ENCODE data around the gene GGCX. TPM values are rescaled to one million over a fixed set of nuclear protein-coding genes. Genes with fewer than 3 reads are reported as not detected.

GGCX gene
- total and polyA plus RNA-seq, 2 of the 13 experiments (the other 11 are each of a cell fraction or from before 2014, with no cell fraction given) = 72.5 to 103 TPM

DNA sequence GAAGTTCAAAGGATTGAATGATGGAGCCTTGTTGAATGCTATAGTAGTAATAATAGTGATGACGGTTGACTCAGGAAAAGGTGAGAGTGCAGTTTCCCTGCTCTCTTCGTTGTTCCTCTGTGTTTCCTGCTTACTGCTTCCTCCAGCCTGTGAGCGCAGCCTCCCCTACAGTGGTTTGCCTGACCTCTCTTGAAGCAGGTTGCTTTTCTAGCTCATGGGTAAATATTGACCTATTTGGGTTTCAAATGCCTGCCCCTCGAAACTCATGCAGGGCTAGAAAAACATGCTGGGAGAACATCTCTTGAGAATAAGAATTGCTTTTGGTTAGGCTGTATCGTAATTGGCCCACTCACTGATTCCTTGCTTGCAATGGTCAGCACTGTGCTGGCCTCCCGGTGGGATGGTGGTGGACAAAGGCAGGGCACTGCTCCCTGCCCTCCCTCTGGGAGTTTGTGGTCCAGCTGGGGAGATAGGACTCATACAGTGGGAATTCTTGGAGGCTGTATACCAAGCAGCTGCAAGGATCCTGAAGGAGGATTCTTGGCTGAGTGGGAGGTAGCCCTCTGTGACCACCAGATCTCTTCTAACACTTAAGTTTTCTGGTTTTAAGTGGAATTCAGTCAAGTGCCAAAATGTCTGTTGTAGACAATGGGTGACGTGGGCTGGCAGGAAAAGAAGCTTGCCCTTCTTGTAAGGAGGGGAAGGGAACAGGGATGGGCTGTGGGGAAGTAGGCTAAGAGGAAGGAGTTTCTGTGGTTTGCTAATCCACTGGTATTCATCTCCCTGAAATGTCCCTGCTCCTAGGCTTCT lies 28.9 kb upstream of the GGCX start:
- FAIRE-seq (peak; percentile 73), DNase-seq (ENCODE audit: low spot score) (peak; percentile 82), ATAC-seq (peak; percentile 56)
- 0 out of 2 replicates have a peak overlapping the region, but pooled peaks have one; percentile 18 for H3K9ac ChIP-seq (ENCODE audit: insufficient read depth, low read depth, low read length)
- H3K4me2 ChIP-seq (ENCODE audit: low read depth, low read length) = peak overlapping the region; percentile 65
- no TSS peak for BruUV-seq (replicated peaks)
- no peak overlapping the region for H2AFZ ChIP-seq (ENCODE audit: low read length)
- no peaks in the 10 kb centered on the region for H3K36me3 ChIP-seq (replicated peaks in 1 of 2; ENCODE audit: control insufficient read depth in 1 of 2, insufficient read depth in 2 of 2, low read length in 2 of 2)
- H3K4me3 ChIP-seq (replicated peaks in 1 of 3; ENCODE audit: insufficient read depth in 1 of 3, low read depth in 2 of 3, low read length in 3 of 3) = peak overlapping the region in 1 of 3 experiments; percentile 29; a peak in 2 of 6 replicates
- ChIA-PET POLR2A (interaction anchor here (1.0 to 25.9 kb wide), 7 partner anchors 11 to 171 kb away, joined by 3 to 795 read pairs (median 12); partner anchors contain the start of genes C2orf68, GGCX, MAT2A and RNF181), CTCF (ENCODE audit: low intra/inter-chr PET ratio, low total read pairs) (no interaction called here)
- H3K79me2 ChIP-seq (ENCODE audit: insufficient read depth, low read length) = no peaks in the 10 kb centered on the region
- H3K9me3 ChIP-seq (ENCODE audit: low read length) = no peaks in the 10 kb centered on the region
- 15% methylated on average over 7 of the region's 7 CpGs for WGBS (ENCODE audit: low lambda C conversion rate)
- H3K27ac ChIP-seq (ENCODE audit: extremely low read length, insufficient read depth, low read length) = no peak overlapping the region
- peaks cover 95% of the 10 kb centered on the region for H3K4me1 ChIP-seq (ENCODE audit: insufficient read depth, low read length)
- H3K27me3 ChIP-seq (ENCODE audit: control insufficient read depth in 1 of 2, insufficient read depth in 2 of 2, low read length in 2 of 2) = no peaks in the 10 kb centered on the region
- H4K20me1 ChIP-seq (ENCODE audit: insufficient read depth, low read length) = no peaks in the 10 kb centered on the region
- intact Hi-C loops (cut with micrococcal nuclease; ENCODE audit: unreplicated experiment) = no loop called here
- in situ Hi-C loops (cut with HindIII; ENCODE audit: extremely low pct_ligation_motif_present, low pct_unique_long_range_greater_than_20kb) = no loop called here
- peak; percentile 66; the same call in 1 of the 2 replicates for TF ChIP-seq NR2C2 (CRISPR knock-in tag; IDR thresholded peaks at IDR 0.05; ENCODE audit: borderline replicate concordance)
- TF ChIP-seq ZNF207 (IDR thresholded peaks at IDR 0.05; ENCODE audit: borderline replicate concordance) = no peak
- no peak for TF ChIP-seq NFATC3 (CRISPR knock-in tag; IDR thresholded peaks at IDR 0.05)
- TF ChIP-seq ZNF205 (CRISPR knock-in tag; IDR thresholded peaks at IDR 0.05) = no peak; the same call in 1 of the 2 replicates
- TF ChIP-seq KAT2B (IDR thresholded peaks at IDR 0.05; ENCODE audit: borderline replicate concordance, low read depth, low read length) = no peak; the same call in 1 of the 2 replicates
- TF ChIP-seq RBAK (CRISPR knock-in tag; IDR thresholded peaks at IDR 0.05) = peak; percentile 74; the same call in 1 of the 2 replicates
- TF ChIP-seq KDM5A (IDR thresholded peaks at IDR 0.05; ENCODE audit: borderline replicate concordance, low read length) = no peak
- TF ChIP-seq PHF5A (CRISPR knock-in tag; IDR thresholded peaks at IDR 0.05; ENCODE audit: low read depth, unreplicated experiment) = no peak
- no peak for TF ChIP-seq HNRNPUL1 (IDR thresholded peaks at IDR 0.05; ENCODE audit: low read depth, low read length)
- TF ChIP-seq, protein P1, sequence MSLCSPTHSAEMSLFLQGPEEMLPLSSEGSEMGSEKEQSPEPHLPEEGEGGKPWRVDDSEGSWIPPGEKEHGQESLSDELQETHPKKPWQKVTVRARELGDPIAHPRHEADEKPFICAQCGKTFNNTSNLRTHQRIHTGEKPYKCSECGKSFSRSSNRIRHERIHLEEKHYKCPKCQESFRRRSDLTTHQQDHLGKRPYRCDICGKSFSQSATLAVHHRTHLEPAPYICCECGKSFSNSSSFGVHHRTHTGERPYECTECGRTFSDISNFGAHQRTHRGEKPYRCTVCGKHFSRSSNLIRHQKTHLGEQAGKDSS (CRISPR knock-in tag; IDR thresholded peaks at IDR 0.05; ENCODE audit: borderline replicate concordance, low read depth) = 0 out of 2 replicates have a peak, but pooled peaks have one; percentile 24
- peak; percentile 95 for TF ChIP-seq FOXA3 (CRISPR knock-in tag; IDR thresholded peaks at IDR 0.05)
- no peak for TF ChIP-seq PLRG1 (conservative IDR thresholded peaks at IDR 0.05)
- TF ChIP-seq RXRB (CRISPR knock-in tag; IDR thresholded peaks at IDR 0.05; ENCODE audit: borderline replicate concordance) = peak; percentile 89
- TF ChIP-seq, protein P2, sequence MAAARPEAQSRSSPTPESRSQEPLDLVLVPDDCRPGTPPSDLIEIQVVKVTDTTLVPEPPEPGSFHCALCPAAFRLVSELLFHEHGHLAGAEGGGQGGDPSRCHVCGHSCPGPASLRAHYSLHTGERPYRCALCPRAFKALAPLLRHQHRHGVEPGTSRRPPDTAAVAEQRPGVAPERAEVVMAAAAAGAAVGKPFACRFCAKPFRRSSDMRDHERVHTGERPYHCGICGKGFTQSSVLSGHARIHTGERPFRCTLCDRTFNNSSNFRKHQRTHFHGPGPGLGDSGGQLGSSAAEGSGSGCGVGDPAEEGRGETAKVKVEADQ (CRISPR knock-in tag; IDR thresholded peaks at IDR 0.05; ENCODE audit: borderline replicate concordance) = no peak
- TF ChIP-seq SALL1 (CRISPR knock-in tag; IDR thresholded peaks at IDR 0.05) = peak; percentile 89
- TF ChIP-seq, protein P3, sequence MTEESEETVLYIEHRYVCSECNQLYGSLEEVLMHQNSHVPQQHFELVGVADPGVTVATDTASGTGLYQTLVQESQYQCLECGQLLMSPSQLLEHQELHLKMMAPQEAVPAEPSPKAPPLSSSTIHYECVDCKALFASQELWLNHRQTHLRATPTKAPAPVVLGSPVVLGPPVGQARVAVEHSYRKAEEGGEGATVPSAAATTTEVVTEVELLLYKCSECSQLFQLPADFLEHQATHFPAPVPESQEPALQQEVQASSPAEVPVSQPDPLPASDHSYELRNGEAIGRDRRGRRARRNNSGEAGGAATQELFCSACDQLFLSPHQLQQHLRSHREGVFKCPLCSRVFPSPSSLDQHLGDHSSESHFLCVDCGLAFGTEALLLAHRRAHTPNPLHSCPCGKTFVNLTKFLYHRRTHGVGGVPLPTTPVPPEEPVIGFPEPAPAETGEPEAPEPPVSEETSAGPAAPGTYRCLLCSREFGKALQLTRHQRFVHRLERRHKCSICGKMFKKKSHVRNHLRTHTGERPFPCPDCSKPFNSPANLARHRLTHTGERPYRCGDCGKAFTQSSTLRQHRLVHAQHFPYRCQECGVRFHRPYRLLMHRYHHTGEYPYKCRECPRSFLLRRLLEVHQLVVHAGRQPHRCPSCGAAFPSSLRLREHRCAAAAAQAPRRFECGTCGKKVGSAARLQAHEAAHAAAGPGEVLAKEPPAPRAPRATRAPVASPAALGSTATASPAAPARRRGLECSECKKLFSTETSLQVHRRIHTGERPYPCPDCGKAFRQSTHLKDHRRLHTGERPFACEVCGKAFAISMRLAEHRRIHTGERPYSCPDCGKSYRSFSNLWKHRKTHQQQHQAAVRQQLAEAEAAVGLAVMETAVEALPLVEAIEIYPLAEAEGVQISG (CRISPR knock-in tag; IDR thresholded peaks at IDR 0.05) = peak; percentile 72
- peak; percentile 46 for TF ChIP-seq IRF2 (CRISPR knock-in tag; IDR thresholded peaks at IDR 0.05)
- no peak for TF ChIP-seq SOX6 (IDR thresholded peaks at IDR 0.05)
- TF ChIP-seq SOX6 (CRISPR knock-in tag; IDR thresholded peaks at IDR 0.05) = peak; percentile 69
- TF ChIP-seq PHF21A (CRISPR knock-in tag; IDR thresholded peaks at IDR 0.05) = peak; percentile 58

Data from HepG2 (cell line).